H54 (cell line): ENCODE results near the gene FHL1.
"Not testable (repeated sequence)": the region's sequence is repeated elsewhere in the genome, so short reads cannot be mapped to it uniquely, and the experiment has no call there.

ENCODE experiments used
- DNase-seq: peaks from one replicate; pipeline ENCODE4 v3.0.0; 2011; ENCODE audit warnings: low spot score, mixed read lengths; ENCODE audit not compliant: insufficient read length
- FAIRE-seq: peaks from 3 replicates; lab custom pipeline; 2011; peaks lifted over from hg19 to GRCh38; lab: Jason Lieb, UNC
- POLR2A ChIP-seq: IDR thresholded peaks from 2 replicates; pipeline ENCODE4 v1.6.1; 2011; ENCODE audit warnings: low read depth, mild to moderate bottlenecking, low read length

Gene FHL1

DNA sequence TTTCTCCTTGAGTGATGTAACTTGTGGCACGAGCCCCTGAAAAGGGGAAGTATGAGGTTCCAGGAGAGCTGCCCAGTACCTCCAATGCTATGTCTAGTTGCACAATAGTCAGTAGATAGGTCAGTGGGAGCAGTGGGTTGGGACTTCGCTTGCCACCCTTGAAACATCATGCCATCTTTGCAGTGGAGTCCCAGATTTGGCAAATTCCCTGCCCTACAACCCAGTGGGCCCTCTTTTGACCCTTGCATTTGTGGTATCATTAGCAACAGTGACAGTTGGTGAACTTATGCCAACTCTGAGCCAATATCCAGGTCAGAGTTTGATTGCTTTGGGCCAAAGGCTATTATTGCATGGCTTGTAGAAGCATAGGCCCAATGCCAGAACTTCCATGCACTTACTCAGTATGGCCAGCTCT, 12.3 kb downstream of the FHL1 start:
- DNase-seq (no peak), FAIRE-seq (no peak)
- TF ChIP-seq POLR2A: no peak

DNA sequence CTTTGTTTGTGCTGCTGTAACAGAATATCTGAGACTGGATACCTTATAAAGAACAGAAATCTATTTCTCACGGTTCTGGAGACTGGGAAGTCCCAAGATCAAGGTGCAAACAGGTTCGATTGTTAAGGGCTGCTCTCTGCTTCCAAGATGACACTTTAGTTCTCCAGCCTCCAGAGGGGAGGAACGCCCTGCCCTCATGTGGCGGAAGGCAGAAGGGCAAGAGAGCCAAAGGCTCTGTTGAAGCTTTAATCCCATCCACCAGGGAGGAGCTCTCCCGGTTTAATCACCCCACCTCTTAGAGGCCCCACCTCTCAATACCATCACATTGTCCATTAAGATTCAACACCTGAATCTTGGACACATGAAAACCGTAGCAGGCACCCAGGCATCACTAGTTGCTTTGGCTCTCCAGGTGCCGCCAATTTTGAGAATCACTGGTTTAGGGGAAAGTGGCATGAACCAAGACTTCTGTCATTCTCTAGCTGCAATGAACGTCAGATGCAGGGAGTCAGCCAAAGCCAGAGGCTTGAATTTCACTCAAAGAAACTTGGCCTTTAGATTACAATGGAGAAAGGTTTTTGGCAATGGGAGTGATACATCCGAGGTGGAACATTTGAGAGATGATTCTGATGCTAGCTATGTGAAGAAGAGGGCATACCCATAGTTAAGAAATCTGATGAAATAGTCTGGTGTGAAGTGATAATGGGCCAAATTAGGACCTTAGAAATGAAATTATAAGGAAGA, 15.7 kb downstream of the FHL1 start:
- FAIRE-seq (peak; percentile 89), DNase-seq (peak; percentile 49)
- no peak for TF ChIP-seq POLR2A

DNA sequence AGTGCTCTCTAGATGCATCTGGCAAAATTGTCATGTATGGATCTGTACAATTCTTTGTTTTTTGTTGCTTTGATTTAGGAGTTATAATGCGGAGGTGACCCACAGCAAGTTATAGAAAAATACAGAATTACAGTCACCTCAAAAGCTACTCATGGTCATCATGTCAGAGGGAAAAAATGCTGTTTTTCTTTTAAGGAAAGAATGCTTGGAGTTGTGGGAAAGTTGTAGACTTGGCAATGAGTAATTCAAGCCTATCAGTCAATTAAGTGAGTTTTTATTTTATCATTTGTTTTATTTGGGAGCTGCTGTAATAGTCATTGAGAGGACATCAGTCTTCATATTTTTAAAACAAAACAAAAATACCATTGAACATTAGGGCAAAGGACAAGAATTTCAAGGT, 16.4 kb downstream of the FHL1 start:
- DNase-seq: no peak
- no peak for TF ChIP-seq POLR2A
- FAIRE-seq: no peak

DNA sequence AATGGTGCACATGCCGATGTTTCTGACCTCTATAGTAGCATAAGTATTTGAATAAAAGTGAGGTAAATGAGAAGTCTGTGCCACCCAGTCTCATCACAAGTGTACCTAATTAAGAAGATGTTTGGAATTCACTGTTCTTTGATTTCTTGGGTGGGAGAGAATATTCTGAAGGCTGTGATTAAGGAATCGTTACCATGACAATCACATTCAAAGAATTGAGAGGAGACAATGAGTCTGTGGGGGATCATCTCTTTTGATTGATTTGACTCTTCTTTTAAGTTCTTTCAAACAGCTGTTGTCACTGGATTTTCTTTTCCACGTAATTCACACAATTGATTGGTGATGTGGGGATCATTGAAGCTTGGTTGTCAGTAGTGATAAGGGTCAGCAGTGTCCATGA, 18.1 kb downstream of the FHL1 start:
- DNase-seq (no peak), FAIRE-seq (no peak)
- no peak for TF ChIP-seq POLR2A

DNA sequence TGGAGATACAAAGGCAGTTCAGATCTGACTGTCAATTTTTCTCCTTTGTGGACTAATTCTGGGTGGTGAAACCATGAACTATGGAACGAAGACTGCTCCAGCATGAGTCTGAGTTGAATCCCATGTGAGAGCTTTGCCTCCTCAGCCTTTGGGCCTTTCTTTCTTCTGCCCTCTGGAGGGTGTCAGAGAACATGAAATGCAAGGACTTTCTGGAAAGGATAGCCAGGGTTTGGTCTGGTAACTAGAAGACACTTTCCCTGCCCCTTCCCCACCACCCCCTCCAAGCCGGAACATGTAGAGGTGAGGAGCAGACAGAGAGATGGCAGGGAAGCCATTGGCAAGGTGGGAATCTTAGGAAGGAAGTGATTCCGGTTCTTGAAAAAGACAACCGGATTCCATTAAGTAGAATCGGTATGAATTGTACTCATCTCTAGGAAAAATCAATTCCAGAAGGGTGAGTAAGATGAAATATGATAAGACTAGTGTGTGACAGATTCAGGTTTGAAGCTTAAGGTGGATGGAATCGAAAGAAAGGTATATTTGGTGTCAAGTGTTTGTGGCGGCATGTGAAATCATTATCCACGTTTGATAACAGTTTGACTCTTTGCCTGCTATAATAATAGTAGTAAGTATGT, 19.0 kb downstream of the FHL1 start:
- DNase-seq: no peak

DNA sequence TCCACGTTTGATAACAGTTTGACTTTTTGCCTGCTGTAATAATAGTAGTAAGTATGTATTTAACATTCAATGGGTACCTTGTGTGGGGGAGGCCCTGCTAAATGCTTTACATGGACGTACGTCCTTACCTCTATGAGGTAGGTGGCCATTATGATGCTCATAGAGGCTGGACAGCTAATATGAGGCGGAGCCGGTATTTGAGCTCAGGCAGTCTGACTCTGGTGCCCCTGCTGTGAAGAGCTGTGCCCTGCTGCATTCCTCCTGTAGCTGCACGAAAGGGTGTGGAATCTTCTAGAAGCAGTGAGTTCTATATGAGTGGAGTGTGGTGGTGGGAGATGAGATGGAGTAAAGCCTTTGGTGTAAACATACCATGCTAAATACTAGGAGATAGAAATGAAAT, 20.7 kb downstream of the FHL1 start:
- FAIRE-seq, DNase-seq: not testable (repeated sequence)

More for the DNA sequence above, 19.0 kb downstream of the FHL1 start:
- no peak for TF ChIP-seq POLR2A
- no peak for FAIRE-seq

DNA sequence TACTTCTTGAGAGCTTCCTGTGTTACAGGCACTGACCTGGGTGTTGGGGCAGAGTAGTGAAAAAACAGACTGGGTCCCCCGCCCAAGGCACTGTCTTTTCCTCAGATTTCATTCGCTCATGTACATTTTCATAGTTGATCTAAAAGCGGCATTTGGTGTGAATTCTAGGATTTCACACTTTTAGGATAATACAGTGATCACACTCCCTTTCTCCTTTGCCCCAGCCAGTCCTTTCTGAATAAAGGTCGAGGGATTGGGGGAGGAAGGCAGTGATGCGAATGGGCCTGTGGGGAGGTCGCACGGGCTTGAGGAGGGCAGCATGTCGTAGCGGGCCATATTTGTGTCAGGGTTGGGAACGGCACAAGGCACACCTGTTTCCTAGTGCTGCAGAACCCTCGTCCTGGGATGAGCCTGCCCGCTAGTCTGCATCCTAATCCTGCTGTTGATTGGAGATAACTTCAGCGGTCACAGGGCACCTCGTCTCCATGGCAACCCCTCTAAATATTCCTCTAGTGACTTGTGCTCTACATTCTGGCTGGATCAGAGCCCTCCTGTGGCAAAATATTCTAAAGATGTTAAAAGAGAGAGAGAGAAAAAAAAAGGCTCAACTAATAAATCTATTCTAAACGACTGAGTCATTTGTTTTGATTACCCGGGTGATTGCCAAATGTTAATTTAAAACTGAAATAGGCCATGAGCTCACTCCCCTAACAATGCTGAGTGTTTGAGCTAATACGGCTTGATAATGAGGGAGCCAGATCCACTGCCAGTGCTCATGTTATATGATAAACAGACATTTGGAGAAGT, 21.8 kb downstream of the FHL1 start:
- no peak for FAIRE-seq
- TF ChIP-seq POLR2A: no peak

DNA sequence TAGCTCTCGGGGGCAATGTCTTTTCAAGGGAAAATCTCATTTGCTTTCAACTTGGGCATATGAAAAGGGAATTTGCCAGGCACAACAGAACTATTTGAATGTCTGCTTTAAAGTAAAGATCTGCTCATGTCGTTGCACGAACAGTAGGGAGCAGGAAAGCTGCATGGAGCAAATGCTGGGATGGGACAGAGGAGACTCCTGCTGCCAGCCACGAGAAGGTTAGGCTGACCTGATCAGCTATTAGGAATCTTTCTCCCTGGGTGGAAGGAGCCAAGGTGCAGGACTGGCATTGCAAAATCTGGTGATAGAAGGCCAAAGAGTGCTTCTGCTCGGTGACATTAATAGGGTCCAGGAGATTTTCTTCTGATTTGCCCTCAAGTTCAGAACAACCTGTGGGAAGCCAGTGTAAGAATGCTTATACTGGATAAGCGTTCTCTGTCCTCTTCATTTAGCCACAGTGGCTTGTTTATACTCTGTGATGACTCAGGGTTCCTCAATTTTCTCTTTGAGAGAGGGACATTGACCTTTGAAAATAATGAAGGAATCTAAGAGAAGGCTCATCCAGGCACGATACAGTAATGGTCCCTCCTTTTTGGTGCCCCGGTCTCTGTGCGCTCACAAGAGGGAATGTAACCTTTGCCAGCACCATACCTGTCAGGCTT, 22.9 kb downstream of the FHL1 start:
- DNase-seq: no peak
- no peak for FAIRE-seq

More for the DNA sequence above, 21.8 kb downstream of the FHL1 start:
- DNase-seq: no peak

DNA sequence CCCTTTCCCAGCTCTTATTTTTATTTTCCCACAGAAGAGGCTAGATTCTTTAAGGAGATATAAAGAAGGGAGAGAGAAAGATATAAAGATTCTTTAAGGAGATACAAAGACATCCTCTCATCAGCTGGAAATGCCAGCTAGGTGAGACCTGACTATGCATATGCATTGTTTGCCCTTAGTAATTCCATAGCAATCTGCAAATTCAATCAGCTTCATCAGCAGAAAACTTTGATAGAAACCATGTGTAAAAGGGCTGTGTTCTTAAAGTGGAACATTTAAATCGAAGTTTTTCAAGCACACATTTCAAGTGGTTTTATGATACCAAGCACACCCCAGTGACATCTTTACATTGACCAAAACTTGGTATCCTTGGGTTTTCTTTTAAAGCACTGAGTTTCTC, 24.1 kb downstream of the FHL1 start:
- TF ChIP-seq POLR2A: no peak
- DNase-seq (no peak), FAIRE-seq (no peak)

More for the DNA sequence above, 22.9 kb downstream of the FHL1 start:
- no peak for TF ChIP-seq POLR2A

DNA sequence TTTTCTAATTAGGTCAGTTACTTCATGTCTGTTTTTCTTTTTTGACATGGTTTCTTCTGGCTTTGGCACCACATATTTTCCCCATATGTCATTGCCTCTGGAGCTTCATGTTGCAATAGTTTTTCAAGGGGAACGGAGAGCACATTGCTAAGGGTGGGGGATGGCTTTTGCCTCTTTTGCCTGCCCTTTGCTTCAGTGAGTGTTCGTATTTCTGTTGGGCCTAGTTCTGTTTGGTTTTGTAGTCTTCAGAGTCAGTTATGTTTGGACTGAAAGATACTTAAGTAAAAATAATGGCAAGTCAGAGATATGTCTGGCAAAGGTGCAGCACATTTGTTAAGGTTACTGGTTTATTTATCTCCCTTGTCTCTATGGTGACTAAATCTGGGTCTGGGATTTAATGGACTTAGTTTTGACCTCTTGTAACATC, 29.1 kb downstream of the FHL1 start:
- FAIRE-seq: no peak
- no peak for TF ChIP-seq POLR2A
- DNase-seq: no peak

DNA sequence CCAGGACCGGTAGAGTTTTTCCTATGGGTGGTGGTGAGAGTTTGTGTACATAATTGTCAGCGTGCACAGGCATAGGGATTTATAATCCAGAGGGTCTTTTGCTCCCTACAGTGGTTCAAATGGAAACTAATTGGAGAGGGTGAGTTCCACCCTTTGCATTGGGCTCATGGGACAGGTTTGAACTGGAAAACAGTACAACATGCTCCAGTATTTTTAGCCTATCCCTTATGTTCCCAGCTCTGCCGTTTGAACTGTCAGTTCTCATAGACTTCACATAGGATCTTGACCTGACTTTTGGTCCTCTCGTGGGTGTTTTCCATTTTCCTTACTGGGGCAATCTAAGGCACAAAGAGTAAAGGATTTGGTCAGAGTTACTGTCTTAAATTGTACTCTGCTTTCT, 31.8 kb downstream of the FHL1 start:
- FAIRE-seq (no peak), DNase-seq (no peak)
- TF ChIP-seq POLR2A: no peak

DNA sequence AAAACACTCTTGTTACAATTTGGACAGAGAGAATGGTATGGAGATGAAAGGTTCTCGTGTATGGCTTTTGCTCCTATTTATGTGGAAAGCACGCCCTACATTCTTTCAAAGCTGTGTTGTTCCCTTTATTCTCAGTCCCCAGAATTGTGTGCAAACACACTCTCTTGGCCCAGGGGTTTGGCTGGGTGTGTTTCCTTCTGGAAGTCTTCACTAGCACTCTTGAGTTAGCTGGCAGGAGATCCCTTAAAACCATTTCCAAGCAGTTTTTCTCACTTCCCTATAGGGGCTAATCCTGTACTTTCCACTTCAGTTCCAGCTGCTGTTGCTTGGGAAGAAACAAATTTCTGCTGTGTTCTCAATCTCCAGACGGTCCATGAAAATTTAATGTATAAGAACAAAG, 35.1 kb downstream of the FHL1 start:
- no peak for FAIRE-seq
- DNase-seq: no peak
- TF ChIP-seq POLR2A: no peak

DNA sequence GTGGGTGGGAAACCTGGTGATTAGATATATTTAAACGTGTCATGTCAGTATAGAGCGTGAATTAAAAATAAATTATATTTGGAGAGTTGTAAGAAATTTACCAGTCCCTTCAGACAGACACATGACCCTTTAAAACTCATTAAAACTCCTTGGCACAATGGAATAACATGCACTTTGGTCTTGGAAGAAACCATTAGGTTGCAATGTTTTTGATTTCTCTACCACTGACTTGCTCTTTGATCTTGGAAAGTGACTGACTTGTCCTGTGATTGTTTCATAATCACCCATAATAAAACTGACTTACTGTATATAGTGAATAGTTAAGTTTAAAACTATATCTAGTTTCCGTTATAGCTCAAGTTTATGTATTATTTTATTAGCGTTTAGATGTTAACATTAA, 35.8 kb downstream of the FHL1 start:
- FAIRE-seq (no peak), DNase-seq (no peak)
- no peak for TF ChIP-seq POLR2A

DNA sequence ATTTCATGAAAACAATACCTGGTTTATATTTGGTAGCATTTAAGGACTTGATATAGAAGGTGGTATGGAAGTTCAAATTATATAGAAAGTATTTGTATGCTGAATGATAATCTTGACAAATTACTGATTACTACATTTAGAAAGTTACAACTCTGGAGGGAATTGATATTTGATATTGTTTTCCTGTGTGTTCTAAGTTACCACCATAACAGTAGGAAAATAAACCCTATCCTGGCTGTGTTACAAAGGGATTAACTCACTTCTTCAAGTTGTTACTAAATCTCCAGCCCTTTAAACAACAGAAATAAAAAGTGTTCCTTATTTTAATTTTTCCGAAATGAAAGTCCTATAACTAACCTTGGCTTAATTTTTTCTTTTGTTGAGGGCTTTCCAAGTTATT, 36.6 kb downstream of the FHL1 start:
- DNase-seq (no peak), FAIRE-seq (no peak)
- TF ChIP-seq POLR2A: no peak
